ENCODE results near the gene PRMT7. TPM values are rescaled to one million over a fixed set of nuclear protein-coding genes. Genes with fewer than 3 reads are reported as not detected.

The PRMT7 gene
- total and polyA plus RNA-seq, 4 donors, result 11.0 to 99.2 (median 31.6) TPM

GRCh38 chr16:68395167-68395786, 84.5 kb downstream of the PRMT7 start:
- no peak overlapping the region for H3K4me3 ChIP-seq (ENCODE audit: low read length in 2 of 2)
- no peaks in the 10 kb centered on the region for H3K9me3 ChIP-seq (ENCODE audit: control insufficient read depth, low read length)
- WGBS, 2 donors, result 63 to 76% methylated on average over 8 of the region's 8 CpGs
- H3K27ac ChIP-seq (ENCODE audit: low read depth in 1 of 2, low read length in 2 of 2), result no peak overlapping the region
- H3K36me3 ChIP-seq (ENCODE audit: control insufficient read depth in 1 of 2, insufficient read depth in 2 of 2, low read length in 1 of 2), result no peaks in the 10 kb centered on the region
- H3K27me3 ChIP-seq (ENCODE audit: control insufficient read depth in 1 of 2, insufficient read depth in 2 of 2, low read length in 1 of 2), result no peaks in the 10 kb centered on the region
- no peak for ATAC-seq (ENCODE audit: low FRiP score)
- no peaks in the 10 kb centered on the region for H3K4me1 ChIP-seq (ENCODE audit: control insufficient read depth in 1 of 2, insufficient read depth in 2 of 2, low read length in 2 of 2)
- intact Hi-C loops (cut with DNase I), result no loop called here
- DNase-seq, result peak in 1 of 2 donors; percentile 35

GRCh38 chr16:68395815-68396214, 85.0 kb downstream of the PRMT7 start:
- Histone ChIP-seq H3K4me3 (ENCODE audit: low read length in 2 of 2) (no peak overlapping the region), H3K36me3 (ENCODE audit: control insufficient read depth in 1 of 2, insufficient read depth in 2 of 2, low read length in 1 of 2) (no peaks in the 10 kb centered on the region), H3K4me1 (ENCODE audit: control insufficient read depth in 1 of 2, insufficient read depth in 2 of 2, low read length in 2 of 2) (no peaks in the 10 kb centered on the region), H3K27me3 (ENCODE audit: control insufficient read depth in 1 of 2, insufficient read depth in 2 of 2, low read length in 1 of 2) (no peaks in the 10 kb centered on the region), H3K9me3 (ENCODE audit: control insufficient read depth, low read length) (no peaks in the 10 kb centered on the region), H3K27ac (ENCODE audit: low read depth in 1 of 2, low read length in 2 of 2) (no peak overlapping the region)
- ATAC-seq (ENCODE audit: low FRiP score) (no peak), DNase-seq (peak in 1 of 2 donors; percentile 21)
- 81 to 82% methylated on average over 4 of the region's 4 CpGs for WGBS, 2 donors
- intact Hi-C loops (cut with DNase I), result no loop called here

GRCh38 chr16:68396481-68396880, 85.7 kb downstream of the PRMT7 start:
- ATAC-seq (ENCODE audit: low FRiP score) (no peak), DNase-seq (peak in 1 of 2 donors; percentile 19)
- Histone ChIP-seq H3K4me1 (ENCODE audit: control insufficient read depth in 1 of 2, insufficient read depth in 2 of 2, low read length in 2 of 2) (no peaks in the 10 kb centered on the region), H3K27me3 (ENCODE audit: control insufficient read depth in 1 of 2, insufficient read depth in 2 of 2, low read length in 1 of 2) (no peaks in the 10 kb centered on the region), H3K9me3 (ENCODE audit: control insufficient read depth, low read length) (no peaks in the 10 kb centered on the region), H3K27ac (ENCODE audit: low read depth in 1 of 2, low read length in 2 of 2) (no peak overlapping the region), H3K4me3 (ENCODE audit: low read length in 2 of 2) (no peak overlapping the region), H3K36me3 (ENCODE audit: control insufficient read depth in 1 of 2, insufficient read depth in 2 of 2, low read length in 1 of 2) (no peaks in the 10 kb centered on the region)
- WGBS, 2 donors, result 37 to 38% methylated on average over 6 of the region's 6 CpGs
- intact Hi-C loops (cut with DNase I), result no loop called here

GRCh38 chr16:68397710-68398201, 86.9 kb downstream of the PRMT7 start:
- Histone ChIP-seq H3K4me1 (ENCODE audit: control insufficient read depth in 1 of 2, insufficient read depth in 2 of 2, low read length in 2 of 2) (no peaks in the 10 kb centered on the region), H3K9me3 (ENCODE audit: control insufficient read depth, low read length) (no peaks in the 10 kb centered on the region), H3K36me3 (ENCODE audit: control insufficient read depth in 1 of 2, insufficient read depth in 2 of 2, low read length in 1 of 2) (no peaks in the 10 kb centered on the region), H3K27me3 (ENCODE audit: control insufficient read depth in 1 of 2, insufficient read depth in 2 of 2, low read length in 1 of 2) (no peaks in the 10 kb centered on the region), H3K4me3 (ENCODE audit: low read length in 2 of 2) (no peak overlapping the region), H3K27ac (ENCODE audit: low read depth in 1 of 2, low read length in 2 of 2) (no peak overlapping the region)
- ATAC-seq (ENCODE audit: low FRiP score) (no peak), DNase-seq (peak in 1 of 2 donors; percentile 55)
- intact Hi-C loops (cut with DNase I), result no loop called here
- whole genome bisulfite sequencing, 2 donors, result 73 to 74% methylated on average over 6 of the region's 6 CpGs

- Histone ChIP-seq H3K27me3 (ENCODE audit: control insufficient read depth in 1 of 2, insufficient read depth in 2 of 2, low read length in 1 of 2) (no peaks in the 10 kb centered on the region), H3K27ac (ENCODE audit: low read depth in 1 of 2, low read length in 2 of 2) (no peak overlapping the region), H3K4me3 (ENCODE audit: low read length in 2 of 2) (no peak overlapping the region), H3K4me1 (ENCODE audit: control insufficient read depth in 1 of 2, insufficient read depth in 2 of 2, low read length in 2 of 2) (no peaks in the 10 kb centered on the region), H3K9me3 (ENCODE audit: control insufficient read depth, low read length) (no peaks in the 10 kb centered on the region), H3K36me3 (ENCODE audit: control insufficient read depth in 1 of 2, insufficient read depth in 2 of 2, low read length in 1 of 2) (no peaks in the 10 kb centered on the region)
- 88 to 93% methylated on average over 3 of the region's 3 CpGs for WGBS, 2 donors
- intact Hi-C loops (cut with DNase I), result no loop called here
- ATAC-seq (ENCODE audit: low FRiP score) (no peak), DNase-seq (peak in 1 of 2 donors; percentile 57)
Measured at GRCh38 chr16:68399456-68399855, 88.6 kb downstream of the PRMT7 start.

GRCh38 chr16:68400083-68400923, 89.5 kb downstream of the PRMT7 start:
- no peaks in the 10 kb centered on the region for H3K27me3 ChIP-seq (ENCODE audit: control insufficient read depth in 1 of 2, insufficient read depth in 2 of 2, low read length in 1 of 2)
- DNase-seq (peak in 1 of 2 donors; percentile 26), ATAC-seq (ENCODE audit: low FRiP score) (no peak)
- no peak overlapping the region for H3K27ac ChIP-seq (ENCODE audit: low read depth in 1 of 2, low read length in 2 of 2)
- no peaks in the 10 kb centered on the region for H3K9me3 ChIP-seq (ENCODE audit: control insufficient read depth, low read length)
- 84 to 85% methylated on average over 5 of the region's 5 CpGs for WGBS, 2 donors
- no peaks in the 10 kb centered on the region for H3K4me1 ChIP-seq (ENCODE audit: control insufficient read depth in 1 of 2, insufficient read depth in 2 of 2, low read length in 2 of 2)
- H3K36me3 ChIP-seq (ENCODE audit: control insufficient read depth in 1 of 2, insufficient read depth in 2 of 2, low read length in 1 of 2), result no peaks in the 10 kb centered on the region
- intact Hi-C loops (cut with DNase I), result no loop called here
- H3K4me3 ChIP-seq (ENCODE audit: low read length in 2 of 2), result no peak overlapping the region

GRCh38 chr16:68400924-68401460, 90.2 kb downstream of the PRMT7 start:
- H3K36me3 ChIP-seq (ENCODE audit: control insufficient read depth in 1 of 2, insufficient read depth in 2 of 2, low read length in 1 of 2), result no peaks in the 10 kb centered on the region
- H3K27me3 ChIP-seq (ENCODE audit: control insufficient read depth in 1 of 2, insufficient read depth in 2 of 2, low read length in 1 of 2), result no peaks in the 10 kb centered on the region
- intact Hi-C loops (cut with DNase I), result no loop called here
- DNase-seq, result peak in 1 of 2 donors; percentile 26
- no peak overlapping the region for H3K4me3 ChIP-seq (ENCODE audit: low read length in 2 of 2)
- no peak for ATAC-seq (ENCODE audit: low FRiP score)
- 52 to 55% methylated on average over 5 of the region's 5 CpGs for WGBS, 2 donors
- no peaks in the 10 kb centered on the region for H3K4me1 ChIP-seq (ENCODE audit: control insufficient read depth in 1 of 2, insufficient read depth in 2 of 2, low read length in 2 of 2)
- H3K9me3 ChIP-seq (ENCODE audit: control insufficient read depth, low read length), result no peaks in the 10 kb centered on the region
- H3K27ac ChIP-seq (ENCODE audit: low read depth in 1 of 2, low read length in 2 of 2), result no peak overlapping the region

- peak in 1 of 2 donors; percentile 43 for DNase-seq
Measured at GRCh38 chr16:68401871-68402747, 91.3 kb downstream of the PRMT7 start.

More at GRCh38 chr16:68401871-68402747, 91.3 kb downstream of the PRMT7 start:
- no peaks in the 10 kb centered on the region for H3K4me1 ChIP-seq (ENCODE audit: control insufficient read depth in 1 of 2, insufficient read depth in 2 of 2, low read length in 2 of 2)
- no peak overlapping the region for H3K4me3 ChIP-seq (ENCODE audit: low read length in 2 of 2)
- no peak overlapping the region for H3K27ac ChIP-seq (ENCODE audit: low read depth in 1 of 2, low read length in 2 of 2)
- H3K36me3 ChIP-seq (ENCODE audit: control insufficient read depth in 1 of 2, insufficient read depth in 2 of 2, low read length in 1 of 2), result no peaks in the 10 kb centered on the region
- no peak for ATAC-seq (ENCODE audit: low FRiP score)
- intact Hi-C loops (cut with DNase I), result no loop called here
- 78 to 79% methylated on average over 13 of the region's 13 CpGs for WGBS, 2 donors
- H3K27me3 ChIP-seq (ENCODE audit: control insufficient read depth in 1 of 2, insufficient read depth in 2 of 2, low read length in 1 of 2), result no peaks in the 10 kb centered on the region
- no peaks in the 10 kb centered on the region for H3K9me3 ChIP-seq (ENCODE audit: control insufficient read depth, low read length)
